Ureter (tissue), 1 donor: Measurements from ENCODE around the gene MANEA. TPM values are rescaled to one million over a fixed set of nuclear protein-coding genes. Genes with fewer than 3 reads are reported as not detected.
"Not testable (repeated sequence)": the region's sequence is repeated elsewhere in the genome, so short reads cannot be mapped to it uniquely, and the experiment has no call there.

Source experiments
- DNase-seq: peaks from one replicate; pipeline ENCODE4 v3.0.0-alpha.2; 2020; ENCODE audit warnings: low spot score
- total RNA-seq: library from RNA; stranded (reverse); gene quantifications from one replicate; pipeline ENCODE4 v1.2.4, GENCODE V29; 2023
- donor health status: DM: yes; HTN: yes; CAD: no.

MANEA gene
- total RNA-seq, 1 donor from 2014 or later: 22.4 TPM

GRCh38 chr6:95584226-95584625 is 6.9 kb downstream of the MANEA start:
- DNase-seq: not testable (repeated sequence)

GRCh38 chr6:95587989-95588388 is 10.7 kb downstream of the MANEA start:
- no peak for DNase-seq

- DNase-seq: no peak
Observed at GRCh38 chr6:95589067-95589466, 11.7 kb downstream of the MANEA start.

- no peak for DNase-seq
Observed at GRCh38 chr6:95589826-95590570, 12.7 kb downstream of the MANEA start.

GRCh38 chr6:95593025-95593424 is 15.7 kb downstream of the MANEA start:
- DNase-seq: no peak

- DNase-seq: no peak
Observed at GRCh38 chr6:95596021-95596420, 18.7 kb downstream of the MANEA start.

- no peak for DNase-seq
Observed at GRCh38 chr6:95599706-95600105, 22.4 kb downstream of the MANEA start.

GRCh38 chr6:95601133-95601532 is 23.8 kb downstream of the MANEA start:
- DNase-seq: no peak

- no peak for DNase-seq
Observed at GRCh38 chr6:95614094-95614493, 36.8 kb downstream of the MANEA start.

- no peak for DNase-seq
Observed at GRCh38 chr6:95629551-95629950, 52.2 kb downstream of the MANEA start.

GRCh38 chr6:95636552-95637431 is 59.5 kb downstream of the MANEA start:
- no peak for DNase-seq

GRCh38 chr6:95648636-95649035 is 71.3 kb downstream of the MANEA start:
- DNase-seq: no peak

GRCh38 chr6:95649451-95649850 is 72.1 kb downstream of the MANEA start:
- no peak for DNase-seq

- DNase-seq: no peak
Observed at GRCh38 chr6:95654176-95654575, 76.8 kb downstream of the MANEA start.

- no peak for DNase-seq
Observed at GRCh38 chr6:95658886-95659285, 81.6 kb downstream of the MANEA start.
